GM23248 (cell line): ENCODE results near the gene LANCL3. TPM values are rescaled to one million over a fixed set of nuclear protein-coding genes. Genes with fewer than 3 reads are reported as not detected.

Experiments
- DNase-seq: peaks from one replicate; pipeline ENCODE4 v3.0.0-alpha.2; 2015
- H2AFZ ChIP-seq: fragments of 200-600 bp; sonication (generic); 2 replicates; pipeline ENCODE4 v1.6.1; 2016; ENCODE audit warnings: antibody characterized with exemption
- H3F3A ChIP-seq: fragments of 200-600 bp; sonication (generic); 2 replicates; pipeline ENCODE4 v1.6.1; 2016; ENCODE audit warnings: mild to moderate bottlenecking, antibody characterized with exemption, mixed run types; ENCODE audit not compliant: insufficient read depth
- H3K27ac ChIP-seq: fragments of 200-600 bp; sonication (generic); 2 replicates; pipeline ENCODE4 v1.5.1; 2016; ENCODE audit warnings: mild to moderate bottlenecking
- H3K27me3 ChIP-seq: fragments of 200-600 bp; sonication (generic); replicated peaks from 2 replicates; pipeline ENCODE4 v1.6.1; 2016; ENCODE audit warnings: mild to moderate bottlenecking; ENCODE audit not compliant: insufficient read depth
- H3K36me3 ChIP-seq: fragments of 200-600 bp; sonication (generic); 2 replicates; pipeline ENCODE4 v1.6.1; 2016; ENCODE audit warnings: low read depth, mild to moderate bottlenecking
- H3K4me1 ChIP-seq: fragments of 200-600 bp; sonication (generic); 2 replicates; pipeline ENCODE4 v1.6.1; 2016; ENCODE audit warnings: mild to moderate bottlenecking; ENCODE audit not compliant: insufficient read depth
- H3K4me2 ChIP-seq: fragments of 200-600 bp; sonication (generic); one replicate; pipeline ENCODE4 v1.6.1; 2016; ENCODE audit warnings: mild to moderate bottlenecking; ENCODE audit not compliant: unreplicated experiment
- H3K4me3 ChIP-seq: fragments of 200-600 bp; sonication (generic); 2 replicates; pipeline ENCODE4 v1.5.1; 2016; ENCODE audit warnings: mild to moderate bottlenecking
- H3K79me2 ChIP-seq: fragments of 200-600 bp; sonication (generic); 2 replicates; pipeline ENCODE4 v1.6.1; 2016; ENCODE audit warnings: mild to moderate bottlenecking; ENCODE audit not compliant: insufficient read depth
- H3K9ac ChIP-seq: fragments of 200-600 bp; sonication (generic); 2 replicates; pipeline ENCODE4 v1.6.1; 2016; ENCODE audit warnings: mild to moderate bottlenecking
- H3K9me2 ChIP-seq: fragments of 200-600 bp; sonication (generic); 2 replicates; pipeline ENCODE4 v1.6.1; 2016; ENCODE audit warnings: mixed run types, mild to moderate bottlenecking, moderate library complexity; ENCODE audit not compliant: insufficient read depth
- H3K9me3 ChIP-seq: fragments of 200-600 bp; sonication (generic); one replicate; pipeline ENCODE4 v1.6.1; 2017; ENCODE audit warnings: low read depth
- H4K20me1 ChIP-seq: fragments of 200-600 bp; sonication (generic); 2 replicates; pipeline ENCODE4 v1.6.0; 2016; ENCODE audit not compliant: insufficient read depth
- EZH2 ChIP-seq: fragments of 200-600 bp; sonication (generic); IDR thresholded peaks from 2 replicates; pipeline ENCODE4 v1.6.1; 2018; ENCODE audit warnings: antibody characterized with exemption, mild to moderate bottlenecking; ENCODE audit not compliant: insufficient read depth, poor library complexity, severe bottlenecking
- EZH2phosphoT487 ChIP-seq: fragments of 200-600 bp; sonication (generic); IDR thresholded peaks from 2 replicates; pipeline ENCODE4 v1.6.1; 2018; ENCODE audit warnings: antibody characterized with exemption, moderate library complexity, mild to moderate bottlenecking, low read depth; ENCODE audit not compliant: insufficient read depth
- WGBS, 2 experiments: methylation state at CpG; one replicate each; pipeline ENCODE4 v1.1.6; 2015 to 2017; ENCODE audit warnings: low lambda C conversion rate in 2 of 2, low coverage in 1 of 2; ENCODE audit errors: missing lambda C conversion rate in 2 of 2; 5-methylcytosine and 5-hydroxymethylcytosine counted together
- in situ Hi-C: fragments of 300-500 bp; cut with MboI; formaldehyde crosslinking; loops from 2 replicates; pipeline ENCODE4 v1.15.0; 2020
- polyA plus RNA-seq: library from polyadenylated mRNA; unstranded; fragments of >200 nt; fragmentation: Nextera tagmentation; extraction: Ambion mirVana; gene quantifications from 2 replicates; pipeline ENCODE4 v1.2.1, GENCODE V29; 2016
- total RNA-seq: library from RNA; depleted of rRNA; stranded (reverse); fragments of >200 nt; shearing (Covaris generic); gene quantifications from 2 replicates; pipeline ENCODE4 v1.2.3, GENCODE V29; 2014

Gene LANCL3
- total and polyA plus RNA-seq, 2 experiments from 2014 or later = not detected

- H3F3A ChIP-seq = no peaks in the 10 kb centered on the region
- H3K4me3 ChIP-seq = no peak overlapping the region
- H4K20me1 ChIP-seq = no peaks in the 10 kb centered on the region
- TF ChIP-seq EZH2 (no peak), EZH2phosphoT487 (no peak)
- no peaks in the 10 kb centered on the region for H3K36me3 ChIP-seq
- no peak overlapping the region for H2AFZ ChIP-seq
- no peak overlapping the region for H3K4me2 ChIP-seq
- no peaks in the 10 kb centered on the region for H3K9me2 ChIP-seq
- no peak overlapping the region for H3K9ac ChIP-seq
- 11 to 18% methylated on average over 1 of the region's 1 CpG for WGBS, 2 experiments
- H3K9me3 ChIP-seq = no peaks in the 10 kb centered on the region
- in situ Hi-C loops = no loop called here
- no peaks in the 10 kb centered on the region for H3K79me2 ChIP-seq
- no peaks in the 10 kb centered on the region for H3K4me1 ChIP-seq
- DNase-seq = no peak
- H3K27me3 ChIP-seq = no peaks in the 10 kb centered on the region
- H3K27ac ChIP-seq = no peak overlapping the region
Observed at GRCh38 chrX:37613933-37614332, 42.5 kb downstream of the LANCL3 start.

GRCh38 chrX:37627602-37628001, 56.1 kb downstream of the LANCL3 start:
- no peaks in the 10 kb centered on the region for H3K79me2 ChIP-seq
- DNase-seq = no peak
- no peak overlapping the region for H3K4me2 ChIP-seq
- no peaks in the 10 kb centered on the region for H3K9me2 ChIP-seq
- H3F3A ChIP-seq = no peaks in the 10 kb centered on the region
- 38 to 44% methylated on average over 1 of the region's 1 CpG for WGBS, 2 experiments
- TF ChIP-seq EZH2 = no peak
- TF ChIP-seq EZH2phosphoT487 = no peak
- in situ Hi-C loops = no loop called here
- H3K27me3 ChIP-seq = no peaks in the 10 kb centered on the region
- no peak overlapping the region for H3K9ac ChIP-seq
- H2AFZ ChIP-seq = no peak overlapping the region
- no peaks in the 10 kb centered on the region for H3K4me1 ChIP-seq
- H3K4me3 ChIP-seq = no peak overlapping the region
- no peaks in the 10 kb centered on the region for H3K36me3 ChIP-seq
- no peaks in the 10 kb centered on the region for H4K20me1 ChIP-seq
- H3K27ac ChIP-seq = no peak overlapping the region
- no peaks in the 10 kb centered on the region for H3K9me3 ChIP-seq

GRCh38 chrX:37638047-37638446, 66.6 kb downstream of the LANCL3 start:
- H3K4me3 ChIP-seq = no peak overlapping the region
- DNase-seq = no peak
- H3K4me2 ChIP-seq = no peak overlapping the region
- no peaks in the 10 kb centered on the region for H4K20me1 ChIP-seq
- H3K79me2 ChIP-seq = no peaks in the 10 kb centered on the region
- H3K9ac ChIP-seq = no peak overlapping the region
- TF ChIP-seq EZH2 (no peak), EZH2phosphoT487 (no peak)
- H2AFZ ChIP-seq = no peak overlapping the region
- H3K9me3 ChIP-seq = no peaks in the 10 kb centered on the region
- H3F3A ChIP-seq = no peaks in the 10 kb centered on the region
- no peaks in the 10 kb centered on the region for H3K4me1 ChIP-seq
- no peak overlapping the region for H3K27ac ChIP-seq
- no peaks in the 10 kb centered on the region for H3K9me2 ChIP-seq
- in situ Hi-C loops = no loop called here
- H3K36me3 ChIP-seq = no peaks in the 10 kb centered on the region
- no peaks in the 10 kb centered on the region for H3K27me3 ChIP-seq

GRCh38 chrX:37640142-37640541, 68.7 kb downstream of the LANCL3 start:
- Histone ChIP-seq H3F3A (no peaks in the 10 kb centered on the region), H3K27ac (no peak overlapping the region), H3K36me3 (no peaks in the 10 kb centered on the region), H3K9me2 (no peaks in the 10 kb centered on the region), H3K79me2 (no peaks in the 10 kb centered on the region), H3K9ac (no peak overlapping the region), H4K20me1 (no peaks in the 10 kb centered on the region), H3K9me3 (no peaks in the 10 kb centered on the region), H2AFZ (no peak overlapping the region), H3K4me2 (no peak overlapping the region), H3K4me3 (no peak overlapping the region), H3K4me1 (no peaks in the 10 kb centered on the region), H3K27me3 (no peaks in the 10 kb centered on the region)
- in situ Hi-C loops = no loop called here
- 10 to 32% methylated on average over 2 to 5 of the region's 5 CpGs for WGBS, 2 experiments
- TF ChIP-seq EZH2phosphoT487 (no peak), EZH2 (no peak)
- DNase-seq = no peak

GRCh38 chrX:37641859-37642258, 70.4 kb downstream of the LANCL3 start:
- Histone ChIP-seq H3K79me2 (no peaks in the 10 kb centered on the region), H4K20me1 (no peaks in the 10 kb centered on the region), H3K4me3 (no peak overlapping the region), H3K9me2 (no peaks in the 10 kb centered on the region), H3K27ac (no peak overlapping the region), H3K9ac (no peak overlapping the region), H3F3A (no peaks in the 10 kb centered on the region), H3K4me1 (no peaks in the 10 kb centered on the region), H3K36me3 (no peaks in the 10 kb centered on the region), H3K9me3 (no peaks in the 10 kb centered on the region), H3K4me2 (no peak overlapping the region), H2AFZ (no peak overlapping the region), H3K27me3 (no peaks in the 10 kb centered on the region)
- no peak for DNase-seq
- in situ Hi-C loops = no loop called here
- 3 to 15% methylated on average over 3 of the region's 3 CpGs for WGBS, 2 experiments
- TF ChIP-seq EZH2phosphoT487 (no peak), EZH2 (no peak)
